ENCODE results near the gene PIKFYVE. TPM values are rescaled to one million over a fixed set of nuclear protein-coding genes. Genes with fewer than 3 reads are reported as not detected.

PIKFYVE gene
- total RNA-seq, 1 donor from 2014 or later, result 33.8 TPM

DNA sequence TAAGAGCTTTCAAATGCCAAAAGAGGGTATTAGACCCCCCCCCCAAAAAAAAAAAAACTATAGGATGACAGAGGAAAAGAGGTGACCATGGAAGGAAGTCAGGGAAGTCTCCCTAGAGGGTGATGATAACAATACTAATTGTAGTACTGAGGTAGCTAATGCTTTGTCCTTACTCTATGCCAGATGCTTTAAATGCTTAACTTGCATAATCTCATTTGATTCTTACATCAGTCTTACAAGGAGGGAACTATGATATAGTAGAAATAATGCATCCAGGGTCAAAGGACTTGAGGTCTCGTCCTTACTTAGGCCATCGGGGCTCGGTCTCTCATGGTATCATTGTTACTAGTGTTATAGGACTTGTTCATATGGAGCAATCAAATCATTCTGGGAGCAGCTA, 20.3 kb upstream of the PIKFYVE start:
- H3K4me1 Mint-ChIP-seq (ENCODE audit: unreplicated experiment), result peaks cover 4% of the 10 kb centered on the region
- H3K27me3 Mint-ChIP-seq, result no peaks in the 10 kb centered on the region
- TF ChIP-seq, protein P1, sequence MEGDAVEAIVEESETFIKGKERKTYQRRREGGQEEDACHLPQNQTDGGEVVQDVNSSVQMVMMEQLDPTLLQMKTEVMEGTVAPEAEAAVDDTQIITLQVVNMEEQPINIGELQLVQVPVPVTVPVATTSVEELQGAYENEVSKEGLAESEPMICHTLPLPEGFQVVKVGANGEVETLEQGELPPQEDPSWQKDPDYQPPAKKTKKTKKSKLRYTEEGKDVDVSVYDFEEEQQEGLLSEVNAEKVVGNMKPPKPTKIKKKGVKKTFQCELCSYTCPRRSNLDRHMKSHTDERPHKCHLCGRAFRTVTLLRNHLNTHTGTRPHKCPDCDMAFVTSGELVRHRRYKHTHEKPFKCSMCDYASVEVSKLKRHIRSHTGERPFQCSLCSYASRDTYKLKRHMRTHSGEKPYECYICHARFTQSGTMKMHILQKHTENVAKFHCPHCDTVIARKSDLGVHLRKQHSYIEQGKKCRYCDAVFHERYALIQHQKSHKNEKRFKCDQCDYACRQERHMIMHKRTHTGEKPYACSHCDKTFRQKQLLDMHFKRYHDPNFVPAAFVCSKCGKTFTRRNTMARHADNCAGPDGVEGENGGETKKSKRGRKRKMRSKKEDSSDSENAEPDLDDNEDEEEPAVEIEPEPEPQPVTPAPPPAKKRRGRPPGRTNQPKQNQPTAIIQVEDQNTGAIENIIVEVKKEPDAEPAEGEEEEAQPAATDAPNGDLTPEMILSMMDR (conservative IDR thresholded peaks at IDR 0.05), result no peak
- H3K36me3 Mint-ChIP-seq, result peaks cover 47% of the 10 kb centered on the region
- DNase-seq (ENCODE audit: extremely low spot score, unreplicated experiment), result no peak
- no peak overlapping the region for H3K4me3 Mint-ChIP-seq
- H3K9me3 Mint-ChIP-seq, result no peaks in the 10 kb centered on the region
- H3K27ac Mint-ChIP-seq, result no peak overlapping the region

DNA sequence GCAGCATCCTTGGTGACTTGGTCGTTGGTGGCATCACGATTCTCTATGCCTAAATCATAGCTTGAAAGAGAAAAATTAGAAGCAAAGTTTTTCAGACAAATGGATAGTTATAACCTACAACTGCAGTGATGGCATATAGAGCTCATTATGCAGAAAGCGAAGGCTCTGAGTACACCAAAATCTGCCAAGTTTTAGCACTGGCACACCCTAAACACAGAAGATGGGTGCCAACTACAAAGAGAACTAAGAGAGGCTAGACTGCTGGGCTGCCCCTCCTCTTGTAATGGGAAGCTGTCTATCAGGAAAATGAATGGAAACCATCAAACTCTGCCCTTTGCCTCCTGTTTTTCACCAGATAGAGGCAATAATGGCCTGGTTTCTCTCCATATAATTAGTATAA, 17.5 kb upstream of the PIKFYVE start:
- peaks cover 55% of the 10 kb centered on the region for H3K36me3 Mint-ChIP-seq
- H3K27me3 Mint-ChIP-seq, result no peaks in the 10 kb centered on the region
- no peaks in the 10 kb centered on the region for H3K9me3 Mint-ChIP-seq
- no peak overlapping the region for H3K4me3 Mint-ChIP-seq
- TF ChIP-seq, protein P1 (conservative IDR thresholded peaks at IDR 0.05), result no peak
- peaks cover 13% of the 10 kb centered on the region for H3K4me1 Mint-ChIP-seq (ENCODE audit: unreplicated experiment)
- no peak for DNase-seq (ENCODE audit: extremely low spot score, unreplicated experiment)
- H3K27ac Mint-ChIP-seq, result no peak overlapping the region

DNA sequence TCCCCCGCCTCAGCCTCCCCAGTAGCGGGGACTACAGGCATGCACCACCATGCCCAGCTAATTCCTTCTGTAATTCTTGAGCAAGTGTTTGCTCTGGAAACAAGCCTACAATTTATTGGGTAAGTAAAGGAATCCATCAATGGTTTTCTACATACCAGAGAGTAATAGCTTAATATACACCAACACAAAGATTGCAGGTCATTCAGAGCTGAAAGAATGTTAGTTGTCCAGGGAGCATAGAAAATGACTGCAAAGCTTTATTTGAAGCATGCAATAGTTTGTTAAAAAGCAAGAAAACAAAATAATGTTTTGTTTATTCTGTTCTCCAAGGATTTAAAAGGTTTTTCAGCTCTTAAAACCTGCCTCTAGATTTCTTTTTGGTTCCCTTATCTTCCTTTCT, 16.8 kb upstream of the PIKFYVE start:
- H3K4me3 Mint-ChIP-seq, result no peak overlapping the region
- no peak for DNase-seq (ENCODE audit: extremely low spot score, unreplicated experiment)
- no peaks in the 10 kb centered on the region for H3K27me3 Mint-ChIP-seq
- H3K4me1 Mint-ChIP-seq (ENCODE audit: unreplicated experiment), result peaks cover 16% of the 10 kb centered on the region
- no peak overlapping the region for H3K27ac Mint-ChIP-seq
- peaks cover 49% of the 10 kb centered on the region for H3K36me3 Mint-ChIP-seq
- TF ChIP-seq, protein P1 (conservative IDR thresholded peaks at IDR 0.05), result no peak
- no peaks in the 10 kb centered on the region for H3K9me3 Mint-ChIP-seq

DNA sequence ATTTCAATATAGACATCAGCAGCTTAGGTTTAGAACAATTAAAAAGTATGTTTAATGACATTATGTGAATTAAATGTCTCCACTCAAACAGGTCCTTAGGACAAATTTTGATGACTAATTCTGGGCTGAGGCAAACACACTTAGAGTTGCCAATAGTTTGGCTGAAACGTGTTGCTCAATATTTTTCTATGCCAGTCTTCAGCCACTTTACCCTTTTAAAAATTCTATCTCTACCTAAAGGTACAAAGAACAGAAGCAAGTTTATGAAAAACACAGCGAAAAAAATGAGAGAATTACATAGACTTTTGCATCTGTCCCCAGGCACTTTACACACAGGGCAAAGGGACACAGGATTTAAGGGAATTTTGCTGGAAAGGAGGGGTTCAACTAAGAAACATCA, 15.7 kb upstream of the PIKFYVE start:
- no peak overlapping the region for H3K27ac Mint-ChIP-seq
- H3K27me3 Mint-ChIP-seq, result no peaks in the 10 kb centered on the region
- TF ChIP-seq, protein P1 (conservative IDR thresholded peaks at IDR 0.05), result no peak
- no peaks in the 10 kb centered on the region for H3K9me3 Mint-ChIP-seq
- no peak for DNase-seq (ENCODE audit: extremely low spot score, unreplicated experiment)
- peaks cover 46% of the 10 kb centered on the region for H3K36me3 Mint-ChIP-seq
- H3K4me1 Mint-ChIP-seq (ENCODE audit: unreplicated experiment), result peaks cover 16% of the 10 kb centered on the region
- H3K4me3 Mint-ChIP-seq, result no peak overlapping the region

DNA sequence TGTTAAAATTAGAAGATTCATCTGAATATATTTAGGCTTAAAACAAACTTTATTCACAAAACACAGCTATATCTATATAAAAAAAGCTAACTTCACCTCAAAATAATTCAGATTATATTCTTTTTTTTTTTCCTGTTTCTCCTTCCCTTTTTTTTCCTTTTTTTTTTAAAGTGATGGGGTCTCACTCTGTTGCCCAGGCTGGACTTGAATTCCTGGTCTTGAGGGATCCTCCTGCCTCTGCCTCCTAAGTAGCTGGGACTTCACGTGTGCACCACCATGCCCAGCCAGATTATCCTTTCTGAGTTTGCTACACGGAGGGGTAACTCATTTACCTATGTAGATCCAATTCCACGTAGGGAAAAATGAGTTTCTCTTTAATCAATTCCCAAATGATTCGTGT, 15.0 kb upstream of the PIKFYVE start:
- no peak for DNase-seq (ENCODE audit: extremely low spot score, unreplicated experiment)
- TF ChIP-seq, protein P1 (conservative IDR thresholded peaks at IDR 0.05), result no peak
- H3K27me3 Mint-ChIP-seq, result no peaks in the 10 kb centered on the region
- H3K36me3 Mint-ChIP-seq, result peaks cover 41% of the 10 kb centered on the region
- peaks cover 19% of the 10 kb centered on the region for H3K4me1 Mint-ChIP-seq (ENCODE audit: unreplicated experiment)
- no peak overlapping the region for H3K4me3 Mint-ChIP-seq
- no peak overlapping the region for H3K27ac Mint-ChIP-seq
- no peaks in the 10 kb centered on the region for H3K9me3 Mint-ChIP-seq
